HepG2 (cell line): Measurements from ENCODE around the gene METTL1. TPM values are rescaled to one million over a fixed set of nuclear protein-coding genes. Genes with fewer than 3 reads are reported as not detected.

Experiments used
- KDM2A ChIP-seq: sonication (generic); formaldehyde crosslinking; IDR thresholded peaks from 2 replicates; pipeline ENCODE4 v1.4.0; 2020; ENCODE audit warnings: low read depth, missing genetic modification reagents, borderline replicate concordance
- KDM5B ChIP-seq: sonication (generic); formaldehyde crosslinking; IDR thresholded peaks from 2 replicates; pipeline ENCODE4 v1.4.0; 2020; ENCODE audit warnings: missing genetic modification reagents, mild to moderate bottlenecking, borderline replicate concordance
- MYC ChIP-seq: sonication (generic); formaldehyde crosslinking; IDR thresholded peaks from 2 replicates; pipeline ENCODE4 v1.9.0; 2021; ENCODE audit warnings: missing genetic modification reagents, borderline replicate concordance
- NFKB2 ChIP-seq: sonication (generic); formaldehyde crosslinking; IDR thresholded peaks from 2 replicates; pipeline ENCODE4 v1.4.0; 2020; ENCODE audit warnings: missing genetic modification reagents, borderline replicate concordance
- SRSF1 ChIP-seq: fragments of 200-400 bp; formaldehyde crosslinking; optimal IDR thresholded peaks from 2 replicates; pipeline ENCODE3; 2017; ENCODE audit warnings: mild to moderate bottlenecking, low read depth, low read length, moderate library complexity
- ZNF142 ChIP-seq: sonication (generic); formaldehyde crosslinking; IDR thresholded peaks from 2 replicates; pipeline ENCODE4 v1.4.0; 2020; ENCODE audit warnings: missing genetic modification reagents
- ZNF224 ChIP-seq: sonication (generic); formaldehyde crosslinking; IDR thresholded peaks from 2 replicates; pipeline ENCODE4 v1.5.0; 2020; ENCODE audit warnings: mild to moderate bottlenecking, missing genetic modification reagents
- ZNF766 ChIP-seq: sonication (generic); formaldehyde crosslinking; IDR thresholded peaks from 2 replicates; pipeline ENCODE4 v1.5.0; 2020; ENCODE audit warnings: missing genetic modification reagents, borderline replicate concordance
- polyA plus RNA-seq, 8 experiments: library from polyadenylated mRNA; depleted of rRNA in 3 of 8; stranded (reverse) in 7 of 8; unstranded in 1 of 8; fragments of >200 nt; fragmentation: Illumina TruSeq in 4 of 8; extraction: Trizol in 4 of 8; gene quantifications; 2 replicates each; pipeline versions ENCODE4 v1.2.1 to v1.2.3, GENCODE V29; 2011 to 2016; ENCODE audit warnings: low read depth in 4 of 8, missing spikeins in 1 of 8, mixed read lengths in 1 of 8; ENCODE audit not compliant: insufficient read depth in 1 of 8
- total RNA-seq, 5 experiments: library from RNA; depleted of rRNA; stranded (reverse); fragments of >200 nt; fragmentation: Illumina TruSeq; extraction: Trizol; gene quantifications; 2 replicates each; pipeline ENCODE4 v1.2.3, GENCODE V29; 2016; ENCODE audit warnings: low read depth in 1 of 5
- TF ChIP-seq, protein P1 (sequence below): sonication (generic); formaldehyde crosslinking; IDR thresholded peaks from one replicate; pipeline ENCODE4 v1.5.1; 2020; ENCODE audit warnings: mild to moderate bottlenecking, missing genetic modification reagents; ENCODE audit errors: not compliant biosample characterization

Gene METTL1
- total and polyA plus RNA-seq, 2 of the 13 experiments (the other 11 are each of a cell fraction or from before 2014, with no cell fraction given): 34.7 to 36.9 TPM

- TF ChIP-seq, protein P1, sequence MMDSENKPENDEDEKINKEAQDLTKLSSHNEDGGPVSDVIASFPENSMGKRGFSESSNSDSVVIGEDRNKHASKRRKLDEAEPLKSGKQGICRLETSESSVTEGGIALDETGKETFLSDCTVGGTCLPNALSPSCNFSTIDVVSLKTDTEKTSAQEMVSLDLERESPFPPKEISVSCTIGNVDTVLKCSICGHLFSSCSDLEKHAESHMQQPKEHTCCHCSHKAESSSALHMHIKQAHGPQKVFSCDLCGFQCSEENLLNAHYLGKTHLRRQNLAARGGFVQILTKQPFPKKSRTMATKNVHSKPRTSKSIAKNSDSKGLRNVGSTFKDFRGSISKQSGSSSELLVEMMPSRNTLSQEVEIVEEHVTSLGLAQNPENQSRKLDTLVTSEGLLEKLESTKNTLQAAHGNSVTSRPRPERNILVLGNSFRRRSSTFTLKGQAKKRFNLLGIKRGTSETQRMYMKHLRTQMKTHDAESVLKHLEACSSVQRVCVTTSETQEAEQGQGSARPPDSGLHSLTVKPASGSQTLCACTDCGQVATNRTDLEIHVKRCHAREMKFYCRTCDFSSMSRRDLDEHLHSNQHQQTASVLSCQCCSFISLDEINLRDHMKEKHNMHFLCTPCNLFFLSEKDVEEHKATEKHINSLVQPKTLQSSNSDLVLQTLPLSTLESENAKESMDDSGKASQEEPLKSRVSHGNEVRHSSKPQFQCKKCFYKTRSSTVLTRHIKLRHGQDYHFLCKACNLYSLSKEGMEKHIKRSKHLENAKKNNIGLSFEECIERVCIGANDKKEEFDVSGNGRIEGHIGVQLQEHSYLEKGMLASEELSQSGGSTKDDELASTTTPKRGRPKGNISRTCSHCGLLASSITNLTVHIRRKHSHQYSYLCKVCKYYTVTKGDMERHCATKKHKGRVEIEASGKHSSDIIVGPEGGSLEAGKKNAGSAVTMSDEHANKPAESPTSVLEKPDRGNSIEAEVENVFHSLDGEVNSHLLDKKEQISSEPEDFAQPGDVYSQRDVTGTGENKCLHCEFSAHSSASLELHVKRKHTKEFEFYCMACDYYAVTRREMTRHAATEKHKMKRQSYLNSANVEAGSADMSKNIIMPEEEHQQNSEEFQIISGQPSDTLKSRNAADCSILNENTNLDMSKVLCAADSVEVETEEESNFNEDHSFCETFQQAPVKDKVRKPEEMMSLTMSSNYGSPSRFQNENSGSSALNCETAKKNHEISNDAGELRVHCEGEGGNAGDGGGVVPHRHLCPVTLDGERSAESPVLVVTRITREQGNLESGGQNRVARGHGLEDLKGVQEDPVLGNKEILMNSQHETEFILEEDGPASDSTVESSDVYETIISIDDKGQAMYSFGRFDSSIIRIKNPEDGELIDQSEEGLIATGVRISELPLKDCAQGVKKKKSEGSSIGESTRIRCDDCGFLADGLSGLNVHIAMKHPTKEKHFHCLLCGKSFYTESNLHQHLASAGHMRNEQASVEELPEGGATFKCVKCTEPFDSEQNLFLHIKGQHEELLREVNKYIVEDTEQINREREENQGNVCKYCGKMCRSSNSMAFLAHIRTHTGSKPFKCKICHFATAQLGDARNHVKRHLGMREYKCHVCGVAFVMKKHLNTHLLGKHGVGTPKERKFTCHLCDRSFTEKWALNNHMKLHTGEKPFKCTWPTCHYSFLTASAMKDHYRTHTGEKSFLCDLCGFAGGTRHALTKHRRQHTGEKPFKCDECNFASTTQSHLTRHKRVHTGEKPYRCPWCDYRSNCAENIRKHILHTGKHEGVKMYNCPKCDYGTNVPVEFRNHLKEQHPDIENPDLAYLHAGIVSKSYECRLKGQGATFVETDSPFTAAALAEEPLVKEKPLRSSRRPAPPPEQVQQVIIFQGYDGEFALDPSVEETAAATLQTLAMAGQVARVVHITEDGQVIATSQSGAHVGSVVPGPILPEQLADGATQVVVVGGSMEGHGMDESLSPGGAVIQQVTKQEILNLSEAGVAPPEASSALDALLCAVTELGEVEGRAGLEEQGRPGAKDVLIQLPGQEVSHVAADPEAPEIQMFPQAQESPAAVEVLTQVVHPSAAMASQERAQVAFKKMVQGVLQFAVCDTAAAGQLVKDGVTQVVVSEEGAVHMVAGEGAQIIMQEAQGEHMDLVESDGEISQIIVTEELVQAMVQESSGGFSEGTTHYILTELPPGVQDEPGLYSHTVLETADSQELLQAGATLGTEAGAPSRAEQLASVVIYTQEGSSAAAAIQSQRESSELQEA (CRISPR knock-in tag): peak; percentile 7
- TF ChIP-seq ZNF224 (CRISPR knock-in tag): peak; percentile 1; the same call in 1 of the 2 replicates
- 0 out of 2 replicates have a peak, but pooled peaks have one; percentile 20 for TF ChIP-seq KDM2A (CRISPR knock-in tag)
- no peak for TF ChIP-seq SRSF1
- peak; percentile 30; the same call in 1 of the 2 replicates for TF ChIP-seq MYC (CRISPR knock-in tag)
- peak; percentile 65; the same call in 1 of the 2 replicates for TF ChIP-seq ZNF142
- TF ChIP-seq ZNF766 (CRISPR knock-in tag): peak; percentile 46; the same call in 1 of the 2 replicates
- TF ChIP-seq KDM5B (CRISPR knock-in tag): peak; percentile 51
- peak; percentile 68; the same call in 1 of the 2 replicates for TF ChIP-seq NFKB2 (CRISPR knock-in tag)
Observed at GRCh38 chr12:57772429-57773322, 771 bp upstream of the METTL1 start, which contains the start of gene EEF1AKMT3 (continued).
